Subcutaneous abdominal adipose tissue (tissue), 5 donors: Measurements from ENCODE around the gene BCAS3.
A peak's percentile ranks its signal among the peaks of the same experiment; 100 is the strongest.

Experiments
- H3K27ac ChIP-seq: one replicate; pipeline ENCODE4 v1.7.0; 2013; ENCODE audit warnings: low read depth, mild to moderate bottlenecking, inconsistent platforms, low read length, moderate library complexity
- H3K27me3 ChIP-seq, 5 donors: one replicate each; pipeline ENCODE4 v1.7.0; 2013; ENCODE audit warnings: low read length in 5 of 5, inconsistent platforms in 1 of 5; ENCODE audit not compliant: control insufficient read depth in 5 of 5, insufficient read depth in 4 of 5
- H3K36me3 ChIP-seq, 5 donors: one replicate each; pipeline ENCODE4 v1.7.0; 2013; ENCODE audit warnings: low read length in 5 of 5; ENCODE audit not compliant: control insufficient read depth in 5 of 5, insufficient read depth in 5 of 5
- H3K4me1 ChIP-seq, 5 donors: one replicate each; pipeline ENCODE4 v1.7.0; 2013; ENCODE audit warnings: low read length in 5 of 5, mild to moderate bottlenecking in 3 of 5, moderate library complexity in 1 of 5; ENCODE audit not compliant: control insufficient read depth in 5 of 5, insufficient read depth in 5 of 5
- H3K4me3 ChIP-seq, 5 donors: one replicate each; pipeline ENCODE4 v1.7.0; 2013; ENCODE audit warnings: low read length in 5 of 5, low read depth in 1 of 5
- H3K9ac ChIP-seq, 5 donors: one replicate each; pipeline ENCODE4 v1.7.0; 2013; ENCODE audit warnings: low read length in 5 of 5, mild to moderate bottlenecking in 4 of 5, moderate library complexity in 3 of 5
- H3K9me3 ChIP-seq, 5 donors: one replicate each; pipeline ENCODE4 v1.7.0; 2013; ENCODE audit warnings: low read length in 5 of 5; ENCODE audit not compliant: control insufficient read depth in 5 of 5
- donor health status: healthy.
- donor health status: healthy.
- donor health status: healthy.
- donor health status: healthy.
- donor health status: healthy.

Gene BCAS3

DNA sequence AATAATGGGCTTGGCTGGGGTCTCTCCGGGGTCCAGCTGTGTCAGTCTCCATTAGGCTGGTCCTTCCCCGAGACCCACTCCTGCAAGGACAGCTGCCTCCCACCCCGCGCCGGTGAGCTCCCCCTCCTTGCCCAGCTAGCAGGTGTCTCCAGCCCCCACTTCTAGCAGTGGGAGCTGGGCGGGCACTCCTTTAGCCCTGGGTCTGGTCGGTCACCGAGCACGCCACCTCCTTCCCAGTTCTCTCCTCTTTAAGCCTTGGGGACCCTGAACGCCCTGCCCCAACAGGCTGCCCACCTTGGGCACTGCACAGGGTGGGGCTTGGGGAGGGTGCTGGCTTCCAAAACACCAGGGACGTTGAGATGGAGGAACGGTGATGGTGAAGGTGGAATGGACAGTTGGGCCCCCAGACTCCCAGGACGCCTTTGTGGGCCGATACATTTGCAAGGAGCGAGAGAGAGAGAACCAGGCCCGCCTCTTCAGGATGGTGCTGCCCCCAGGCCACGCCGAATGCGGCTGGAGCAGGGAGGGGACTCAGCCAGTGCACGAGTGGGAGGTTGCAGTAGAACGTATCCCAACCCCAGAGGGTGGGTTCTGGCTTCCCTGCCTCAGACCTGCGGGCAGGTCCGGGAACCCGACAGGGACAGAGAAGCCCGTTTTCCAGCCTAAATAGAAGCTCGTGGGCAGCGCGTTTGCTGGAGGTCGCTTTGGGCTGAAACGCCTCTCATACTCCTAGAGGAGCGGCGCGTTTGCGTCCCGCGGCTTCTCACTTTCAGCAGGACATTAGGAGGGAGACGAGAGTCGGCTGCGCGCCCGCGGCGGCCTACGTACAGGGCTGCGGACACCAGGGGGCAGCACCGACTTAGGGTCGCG lies 732.7 kb downstream of the BCAS3 start:
- H3K27ac ChIP-seq, result no peak overlapping the region
- H3K9me3 ChIP-seq, result no peaks in the 10 kb centered on the region
- peaks cover 0 to 27% (median 15%) of the 10 kb centered on the region in 5 donors for H3K27me3 ChIP-seq
- peaks cover 0 to 5% (median 4%) of the 10 kb centered on the region in 5 donors for H3K36me3 ChIP-seq
- peak overlapping the region; percentile 49 to 79 (median 61) for H3K4me3 ChIP-seq
- H3K9ac ChIP-seq, result peak overlapping the region in 3 of 5 donors; percentile 40 to 64 (median 41)
- peaks cover 5 to 78% (median 65%) of the 10 kb centered on the region in 5 donors for H3K4me1 ChIP-seq

- H3K36me3 ChIP-seq, result peaks cover 0 to 4% (median 0%) of the 10 kb centered on the region in 5 donors
- H3K9me3 ChIP-seq, result no peaks in the 10 kb centered on the region
- peaks cover 5 to 73% (median 65%) of the 10 kb centered on the region in 5 donors for H3K4me1 ChIP-seq
- H3K9ac ChIP-seq, result peak overlapping the region in 4 of 5 donors; percentile 60 to 89 (median 79)
- peak overlapping the region in 4 of 5 donors; percentile 67 to 79 (median 72) for H3K4me3 ChIP-seq
- peak overlapping the region; percentile 79 for H3K27ac ChIP-seq
- peaks cover 0 to 22% (median 10%) of the 10 kb centered on the region in 5 donors for H3K27me3 ChIP-seq
Observed at GRCh38 chr17:61411011-61411260, 733.3 kb downstream of the BCAS3 start.

DNA sequence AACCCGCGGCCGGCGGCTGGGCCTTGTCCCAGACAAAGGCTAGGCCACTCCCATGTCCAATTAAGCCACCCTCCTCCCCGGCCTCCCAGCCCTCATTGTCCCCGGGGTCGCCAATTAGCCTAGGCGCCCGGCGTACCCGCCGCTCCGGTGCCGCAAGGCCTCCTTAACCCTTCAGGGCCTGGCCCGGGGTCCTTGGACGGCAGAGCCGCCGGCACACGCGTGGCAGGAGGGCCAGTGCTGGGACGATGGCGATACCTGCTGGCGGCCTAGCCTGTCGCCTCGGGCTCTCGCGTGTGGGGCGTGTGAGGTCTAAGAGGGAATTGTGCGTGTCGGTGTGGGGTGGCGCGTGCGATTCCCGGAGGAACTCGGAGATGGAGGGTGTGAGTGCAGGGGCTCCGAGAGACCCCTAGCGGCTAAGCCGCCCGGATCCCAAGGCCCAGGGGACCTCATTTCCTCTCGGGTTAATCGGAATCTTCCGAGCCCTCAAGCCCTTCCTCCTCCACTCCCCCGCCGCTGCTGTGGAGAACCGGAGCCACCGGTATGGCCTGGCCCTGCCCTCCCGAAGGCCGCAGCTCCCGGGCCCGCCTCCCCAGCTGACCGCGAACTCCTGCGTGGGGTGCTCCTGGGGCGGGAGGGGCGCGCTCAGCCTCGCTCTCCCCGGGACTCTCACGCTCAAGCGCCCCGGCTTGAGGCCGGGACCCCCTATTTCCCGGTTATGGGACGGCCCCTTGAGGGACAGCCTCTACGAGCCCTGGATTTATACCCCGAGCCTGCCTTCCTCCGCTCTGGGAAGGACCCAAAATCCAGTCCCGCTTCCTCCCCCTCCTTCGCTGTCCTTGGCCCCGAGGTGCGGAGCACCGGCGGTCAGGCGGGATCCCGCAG lies 733.9 kb downstream of the BCAS3 start:
- Histone ChIP-seq H3K9ac (peak overlapping the region in 4 of 5 donors; percentile 63 to 89 (median 79)), H3K27ac (peak overlapping the region; percentile 79), H3K36me3 (no peaks in the 10 kb centered on the region), H3K4me3 (peak overlapping the region in 4 of 5 donors; percentile 67 to 79 (median 72)), H3K27me3 (peaks cover 0 to 17% (median 7%) of the 10 kb centered on the region in 5 donors), H3K4me1 (peaks cover 5 to 79% (median 71%) of the 10 kb centered on the region in 5 donors), H3K9me3 (no peaks in the 10 kb centered on the region)

DNA sequence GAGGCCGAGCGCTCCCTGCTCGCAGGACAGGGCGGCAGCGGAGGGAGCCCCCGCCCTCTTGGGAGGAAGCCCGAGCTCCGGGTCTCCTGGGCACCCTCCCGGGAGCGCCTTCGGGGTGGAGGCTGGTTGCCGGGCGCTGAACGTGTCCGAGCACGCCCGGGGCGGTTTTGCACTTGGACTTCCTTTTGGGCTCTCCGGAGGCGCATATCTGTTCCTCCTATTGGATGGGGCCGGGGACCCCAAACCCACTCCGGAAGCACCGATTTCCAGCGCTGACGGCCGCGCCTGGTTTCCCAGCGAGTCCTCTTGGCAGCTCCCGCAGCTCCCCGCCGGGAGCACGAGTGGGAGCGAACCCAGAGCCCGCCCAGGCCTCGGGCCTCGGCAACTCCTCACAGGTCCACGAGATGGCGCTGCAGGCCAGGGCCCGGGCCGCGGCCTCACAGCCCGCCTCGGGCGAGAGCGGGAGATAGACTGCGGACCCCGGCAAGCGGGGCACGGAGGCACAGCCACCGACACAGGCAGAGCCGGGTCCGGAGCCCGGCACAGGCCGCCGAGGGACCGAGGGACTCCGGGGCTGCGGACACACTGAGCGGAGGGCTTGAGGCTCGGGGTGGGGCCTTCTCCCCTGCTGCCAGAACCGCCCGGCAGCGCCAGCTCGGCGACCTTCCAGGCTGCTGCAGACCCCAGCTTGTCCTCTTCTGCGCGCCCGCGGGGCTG lies 734.6 kb downstream of the BCAS3 start:
- Histone ChIP-seq H3K9me3 (no peaks in the 10 kb centered on the region), H3K4me1 (peaks cover 3 to 82% (median 77%) of the 10 kb centered on the region in 5 donors), H3K4me3 (peak overlapping the region in 4 of 5 donors; percentile 67 to 79 (median 72)), H3K27ac (peak overlapping the region; percentile 79), H3K9ac (peak overlapping the region in 4 of 5 donors; percentile 63 to 89 (median 79)), H3K27me3 (peaks cover 0 to 17% (median 7%) of the 10 kb centered on the region in 5 donors), H3K36me3 (no peaks in the 10 kb centered on the region)

GRCh38 chr17:61412860-61413660 lies 735.4 kb downstream of the BCAS3 start:
- Histone ChIP-seq H3K27ac (peak overlapping the region; percentile 79), H3K9ac (peak overlapping the region; percentile 21 to 89 (median 77)), H3K27me3 (peaks cover 0 to 14% (median 4%) of the 10 kb centered on the region in 5 donors), H3K9me3 (no peaks in the 10 kb centered on the region), H3K36me3 (no peaks in the 10 kb centered on the region), H3K4me1 (peaks cover 0 to 79% (median 73%) of the 10 kb centered on the region in 5 donors), H3K4me3 (peak overlapping the region; percentile 64 to 79 (median 71))

GRCh38 chr17:61413661-61414126 lies 736.0 kb downstream of the BCAS3 start:
- Histone ChIP-seq H3K9me3 (no peaks in the 10 kb centered on the region), H3K4me1 (peaks cover 0 to 73% (median 67%) of the 10 kb centered on the region in 5 donors), H3K9ac (peak overlapping the region in 3 of 5 donors; percentile 21 to 81 (median 61)), H3K4me3 (peak overlapping the region in 4 of 5 donors; percentile 64 to 79 (median 72)), H3K27me3 (peaks cover 0 to 9% (median 1%) of the 10 kb centered on the region in 5 donors), H3K27ac (no peak overlapping the region), H3K36me3 (no peaks in the 10 kb centered on the region)

DNA sequence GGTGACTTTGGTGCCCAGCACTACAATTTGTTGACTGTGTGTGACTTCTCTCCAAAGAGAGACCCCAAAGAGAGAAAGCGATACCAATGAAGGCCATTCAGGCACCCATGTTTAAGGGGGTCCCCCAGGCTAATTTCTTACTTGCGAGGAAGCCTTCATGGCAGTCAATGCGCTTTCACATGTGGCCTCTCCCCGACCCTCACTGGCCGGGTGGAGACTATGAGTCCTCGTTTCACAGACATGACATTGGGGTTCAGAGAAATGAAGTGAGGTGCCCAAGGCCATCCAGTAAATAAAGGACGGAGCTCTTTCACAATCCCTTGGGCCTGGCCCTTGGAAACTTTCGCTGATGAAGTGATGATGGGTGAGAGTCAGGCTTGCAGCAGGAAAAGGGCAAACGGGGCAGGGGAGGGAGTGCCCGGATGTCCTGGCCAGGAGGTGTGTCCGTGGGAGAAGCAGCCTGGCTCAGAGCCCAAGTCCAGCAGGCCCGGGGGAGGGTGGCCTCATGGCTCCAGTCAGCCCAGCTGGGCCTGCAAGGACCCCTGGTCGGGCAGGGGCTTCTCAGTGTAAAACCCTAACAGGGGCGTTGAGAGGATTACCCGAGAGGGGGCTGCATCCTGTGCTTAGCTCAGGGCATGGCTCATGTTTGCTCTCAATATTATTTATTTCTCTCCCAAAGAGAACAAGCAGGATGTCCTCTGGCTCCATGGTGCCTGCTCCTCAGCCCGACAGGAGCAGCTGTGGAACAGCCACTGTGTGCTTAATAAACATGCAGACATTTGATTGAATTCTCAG lies 736.7 kb downstream of the BCAS3 start:
- no peak overlapping the region for H3K4me3 ChIP-seq

GRCh38 chr17:61414936-61415251 lies 737.2 kb downstream of the BCAS3 start:
- Histone ChIP-seq H3K4me1 (peaks cover 0 to 67% (median 60%) of the 10 kb centered on the region in 5 donors), H3K9me3 (no peaks in the 10 kb centered on the region), H3K9ac (no peak overlapping the region), H3K27ac (no peak overlapping the region), H3K27me3 (peaks cover 0 to 13% (median 0%) of the 10 kb centered on the region in 5 donors), H3K36me3 (no peaks in the 10 kb centered on the region), H3K4me3 (no peak overlapping the region)

More for the DNA sequence above, 736.7 kb downstream of the BCAS3 start:
- no peak overlapping the region for H3K9ac ChIP-seq
- peaks cover 0 to 10% (median 0%) of the 10 kb centered on the region in 5 donors for H3K27me3 ChIP-seq
- H3K27ac ChIP-seq, result no peak overlapping the region
- no peaks in the 10 kb centered on the region for H3K9me3 ChIP-seq
- H3K4me1 ChIP-seq, result peaks cover 0 to 69% (median 63%) of the 10 kb centered on the region in 5 donors
- no peaks in the 10 kb centered on the region for H3K36me3 ChIP-seq
